ENCODE measurements around the gene LIX1L.
"Not testable (repeated sequence)": the region's sequence is repeated elsewhere in the genome, so short reads cannot be mapped to it uniquely, and the experiment has no call there.

Gene LIX1L

GRCh38 chr1:145932522-145933009, 25.3 kb downstream of the LIX1L start:
- not testable (repeated sequence) for DNase-seq

DNA sequence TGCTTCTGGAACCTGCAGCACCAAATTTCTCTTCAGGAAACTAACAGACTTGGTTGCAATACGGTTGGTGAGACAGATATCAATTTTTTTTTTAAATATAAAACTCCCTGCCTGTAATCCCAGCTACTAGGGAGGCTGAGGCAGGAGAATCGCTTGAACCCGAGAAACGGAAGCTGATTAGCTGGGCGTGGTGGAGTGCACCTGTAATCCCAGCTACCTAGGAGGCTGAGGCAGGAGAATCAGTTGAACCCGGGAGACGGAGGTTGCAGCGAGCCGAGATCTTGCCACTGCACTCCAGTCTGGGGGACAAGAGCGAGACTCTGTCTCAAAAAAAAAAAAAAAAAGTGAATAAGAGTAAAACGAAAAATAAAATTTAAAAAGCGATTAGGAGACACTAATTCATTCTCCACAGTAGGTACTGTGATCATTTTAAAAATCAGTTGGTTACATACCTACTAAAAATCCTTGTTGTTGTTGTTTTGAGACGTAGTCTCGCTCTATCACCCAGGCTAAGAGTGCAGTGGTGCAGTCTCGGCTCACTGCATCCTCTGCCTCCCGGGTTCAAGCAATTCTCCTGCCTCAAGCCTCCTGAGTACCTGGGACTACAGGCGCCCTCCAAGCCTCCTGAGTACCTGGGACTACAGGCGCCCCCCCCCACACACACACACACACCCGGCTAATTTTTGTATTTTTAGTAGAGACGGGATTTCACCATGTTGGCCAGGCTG, 29.7 kb downstream of the LIX1L start:
- no peak for DNase-seq

GRCh38 chr1:145927063-145927886, 30.5 kb downstream of the LIX1L start, which contains the start of gene RBM8A:
RBM8A (minus strand) TSS chr1:145927484; CDS start chr1:145927426, 58 bp downstream.
- DNase-seq: peak; percentile 100

- DNase-seq: peak; percentile 53
These were observed 31.1 kb downstream of the LIX1L start for GRCh38 chr1:145926686-145927062.

GRCh38 chr1:145922266-145922665, 35.6 kb downstream of the LIX1L start:
- DNase-seq: no peak

- not testable (repeated sequence) for DNase-seq
These were observed 37.5 kb downstream of the LIX1L start for GRCh38 chr1:145920297-145920696.

GRCh38 chr1:145918992-145919939, 38.6 kb downstream of the LIX1L start:
- DNase-seq: peak; percentile 39

- peak; percentile 94 for DNase-seq
These were observed 39.4 kb downstream of the LIX1L start, which contains the start of gene PEX11B for GRCh38 chr1:145918144-145918991. PEX11B (minus strand) TSS chr1:145918717; CDS start chr1:145918688, 29 bp downstream.

GRCh38 chr1:145917595-145917994, 40.2 kb downstream of the LIX1L start:
- DNase-seq: no peak

DNA sequence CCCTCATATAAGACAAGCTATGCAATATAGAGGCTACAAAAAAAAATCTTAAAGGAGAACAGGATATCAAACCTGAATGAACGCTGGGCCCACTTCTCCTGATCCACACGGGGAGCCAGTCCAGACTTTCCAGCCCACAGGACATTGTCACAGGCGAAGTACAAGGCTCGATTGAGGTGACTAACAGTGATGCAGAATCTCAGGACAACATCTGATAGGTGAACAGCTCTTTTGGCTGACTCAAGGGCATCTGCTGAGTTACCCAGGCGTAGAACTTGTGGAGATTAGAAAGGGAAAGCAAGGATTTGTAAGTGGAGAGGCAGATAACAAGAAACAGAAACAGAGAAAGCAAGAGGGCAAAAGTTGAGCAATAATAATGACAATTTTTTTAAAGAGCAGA, 41.1 kb downstream of the LIX1L start:
- DNase-seq: no peak

DNA sequence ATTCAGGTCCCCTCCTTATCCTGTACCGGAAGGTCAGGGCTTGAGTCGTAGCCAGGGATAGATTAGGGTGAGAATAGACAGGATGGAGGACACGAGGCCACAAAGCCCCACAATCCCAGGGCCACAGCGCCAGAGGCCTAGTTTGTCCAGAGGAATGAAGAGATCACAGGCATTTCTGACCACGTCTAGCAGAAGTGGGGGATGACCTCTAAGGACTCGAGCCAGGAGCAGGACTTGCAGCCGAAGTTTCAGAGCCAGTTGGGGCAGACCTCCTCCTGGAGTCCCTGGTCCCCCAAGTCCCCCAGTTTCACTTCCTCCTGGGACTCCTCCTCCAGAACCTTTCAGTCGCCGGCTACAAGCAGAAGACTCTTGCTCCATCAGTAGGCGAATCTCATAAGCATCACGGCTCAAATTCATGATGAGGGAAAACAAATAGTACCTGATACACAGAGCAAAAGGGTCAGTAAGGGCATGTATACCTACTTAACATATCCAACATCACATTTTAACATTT, 45.6 kb downstream of the LIX1L start:
- DNase-seq: no peak

DNA sequence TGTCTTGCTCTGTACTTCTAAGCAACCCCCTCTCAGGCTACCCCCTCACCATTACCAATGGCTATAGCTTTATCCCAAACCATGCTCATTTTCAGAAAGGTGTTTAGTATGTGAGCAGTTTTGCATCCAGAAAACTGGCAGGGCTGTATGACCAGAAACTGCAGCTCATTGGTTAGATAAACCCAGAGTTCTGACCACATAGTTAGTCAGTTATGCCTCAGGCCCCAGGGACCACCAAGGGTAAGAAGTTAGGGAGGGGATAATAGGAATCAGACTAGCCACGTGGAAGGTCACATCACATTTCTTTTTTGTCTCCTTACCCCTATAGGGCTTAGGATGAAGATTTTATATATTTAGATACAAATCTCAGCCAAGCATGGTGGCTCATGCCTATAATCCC, 49.2 kb downstream of the LIX1L start:
- no peak for DNase-seq

- DNase-seq: no peak
These were observed 50.7 kb downstream of the LIX1L start for GRCh38 chr1:145906954-145907753.

DNA sequence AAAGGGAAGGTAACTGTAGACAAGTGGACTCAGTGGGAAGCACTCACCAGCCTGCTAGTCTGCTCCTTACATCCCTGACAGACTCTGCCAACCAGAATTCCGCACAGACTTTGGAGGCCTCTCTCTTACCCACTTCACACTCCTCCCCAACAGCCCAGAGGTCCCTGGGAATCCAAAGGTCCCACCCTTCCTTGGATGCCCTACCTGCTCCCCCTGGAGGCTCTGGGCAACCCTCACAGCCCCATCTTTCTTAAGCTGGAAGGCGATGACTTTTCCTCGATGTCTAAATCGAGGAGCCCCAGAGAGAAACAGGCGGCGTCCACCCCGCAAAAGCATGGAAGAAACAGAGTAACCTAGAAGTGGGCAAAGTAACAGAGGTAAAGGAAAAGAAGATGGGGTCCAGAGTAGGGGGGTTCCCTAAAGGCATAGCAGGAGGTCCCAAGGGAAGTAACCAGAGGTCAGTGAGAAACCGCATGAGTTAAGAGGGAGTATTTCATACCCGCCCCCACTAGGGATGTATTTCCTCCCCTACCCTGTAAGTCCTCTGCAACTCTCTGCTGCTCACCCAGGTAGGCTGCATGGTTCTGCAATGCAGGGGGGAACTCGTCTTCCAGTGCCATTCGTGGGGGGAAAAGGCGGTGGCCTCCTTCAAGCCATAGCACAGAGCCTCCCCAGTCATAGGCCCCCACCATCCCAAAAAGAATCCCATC, 56.4 kb downstream of the LIX1L start:
- DNase-seq: no peak

- no peak for DNase-seq
These were observed 59.1 kb downstream of the LIX1L start for GRCh38 chr1:145898756-145899155.

- no peak for DNase-seq
These were observed 59.8 kb downstream of the LIX1L start for GRCh38 chr1:145897969-145898368.

DNA sequence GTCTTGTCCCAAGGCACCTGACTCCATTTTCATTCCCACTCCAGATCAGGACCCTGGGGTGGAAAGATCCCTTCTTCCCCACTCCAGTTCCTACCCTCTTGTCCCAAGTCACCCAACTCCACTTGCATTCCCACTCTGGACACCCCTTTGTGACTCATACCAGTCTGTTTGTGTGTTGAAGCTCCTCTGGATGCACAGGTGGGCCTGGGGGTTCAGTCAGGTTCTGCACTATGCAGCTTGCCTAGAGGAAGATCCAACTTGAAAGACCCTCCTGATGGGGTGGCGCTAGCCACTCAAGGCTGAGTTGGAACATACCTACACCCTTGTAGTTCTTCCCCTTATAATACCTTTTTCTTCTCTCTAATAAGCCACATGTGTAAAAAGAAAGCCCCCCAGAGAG, 62.3 kb downstream of the LIX1L start:
- no peak for DNase-seq

DNA sequence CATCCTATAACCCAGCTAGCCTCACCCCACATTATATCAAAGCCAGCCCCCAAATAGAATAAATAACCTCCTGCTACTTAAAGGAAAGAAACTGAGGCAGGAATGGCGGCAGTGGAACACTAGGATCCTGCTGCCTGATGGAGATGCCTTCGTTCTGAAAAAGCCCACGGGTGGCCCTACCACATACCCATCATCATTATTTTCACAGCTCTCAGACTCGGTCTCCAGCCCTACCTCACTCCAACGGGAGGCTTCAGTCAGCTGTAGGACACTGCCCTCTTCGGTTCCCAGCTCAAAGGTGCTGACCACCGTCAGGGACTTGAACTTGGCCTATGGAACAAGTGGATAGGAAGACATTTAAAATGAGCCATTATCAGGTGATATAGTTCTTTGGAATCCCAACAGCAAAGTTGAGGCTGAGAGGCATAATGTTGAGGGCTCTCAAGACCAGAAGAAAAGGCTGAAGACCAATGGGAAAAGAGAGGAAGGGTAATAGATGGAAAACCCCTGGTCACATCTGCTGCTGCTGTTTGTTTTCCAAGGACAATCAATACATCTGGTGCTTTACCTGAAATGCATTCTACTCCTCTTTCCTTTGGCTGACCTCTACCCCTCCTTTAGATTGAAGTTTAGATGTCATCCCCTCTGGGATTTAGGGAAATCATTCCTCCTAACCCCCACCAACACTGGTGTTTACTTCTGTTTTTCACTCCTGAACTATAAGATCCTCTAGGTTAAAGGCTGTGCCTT, 64.3 kb downstream of the LIX1L start:
- no peak for DNase-seq

DNA sequence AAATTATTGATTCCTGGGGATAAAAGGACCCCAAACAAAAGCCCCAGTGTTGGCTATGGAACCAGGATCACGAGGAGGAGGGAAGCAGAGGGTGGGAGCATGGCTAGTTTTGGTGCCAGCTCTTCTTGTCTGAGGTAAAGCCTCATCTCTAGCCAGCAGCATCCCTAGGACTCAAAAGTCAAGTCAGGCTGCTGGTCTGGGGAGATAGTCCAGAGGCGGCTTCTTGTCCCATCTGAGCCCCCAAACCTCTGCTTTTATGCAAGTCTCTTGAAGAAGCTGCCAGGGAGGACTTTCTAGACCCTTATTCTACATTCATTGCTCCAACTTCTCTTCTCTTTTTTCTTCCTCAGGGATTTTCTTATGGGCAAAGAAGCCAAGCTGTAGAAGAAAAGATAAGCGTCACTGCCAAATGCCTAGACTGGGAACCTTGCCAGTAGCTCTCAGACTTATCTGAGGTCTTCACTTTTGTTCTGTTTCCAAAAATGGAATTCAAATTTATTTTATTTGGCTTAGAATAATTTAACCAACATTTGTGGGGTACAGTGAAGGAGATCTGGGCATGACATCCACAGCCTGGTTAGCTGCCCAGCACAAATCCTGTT, 65.2 kb downstream of the LIX1L start:
- no peak for DNase-seq

Data from NCI-H345 (cell line).